Neuronal stem cell (in vitro differentiated cells): Measurements from ENCODE around the gene PLPP1.

Experiments
- DNase-seq: peaks from one replicate; pipeline ENCODE4 v3.0.0-alpha.2; 2013; ENCODE audit warnings: low spot score
- H2AFZ ChIP-seq: one replicate; pipeline ENCODE4 v1.6.1; 2013; ENCODE audit warnings: mild to moderate bottlenecking, low read length, inconsistent platforms
- H2AK5ac ChIP-seq: 2 replicates; pipeline ENCODE4 v1.6.1; 2013; ENCODE audit warnings: low read depth, mild to moderate bottlenecking, inconsistent platforms, low read length, moderate library complexity, mixed read lengths
- H2BK120ac ChIP-seq: 2 replicates; pipeline ENCODE4 v1.6.1; 2013; ENCODE audit warnings: low read depth, mild to moderate bottlenecking, inconsistent platforms, low read length, moderate library complexity, mixed read lengths
- H2BK12ac ChIP-seq: one replicate; pipeline ENCODE4 v1.6.1; 2013; ENCODE audit warnings: low read length, inconsistent platforms
- H2BK15ac ChIP-seq: 2 replicates; pipeline ENCODE4 v1.6.1; 2013; ENCODE audit warnings: mild to moderate bottlenecking, low read length, inconsistent platforms, mixed read lengths
- H2BK5ac ChIP-seq: one replicate; pipeline ENCODE4 v1.6.1; 2013; ENCODE audit warnings: inconsistent platforms, mild to moderate bottlenecking, low read length, moderate library complexity
- H3K14ac ChIP-seq: one replicate; pipeline ENCODE4 v1.6.1; 2013; ENCODE audit warnings: low read length, inconsistent platforms
- H3K18ac ChIP-seq: 2 replicates; pipeline ENCODE4 v1.6.1; 2013; ENCODE audit warnings: low read length, inconsistent platforms
- H3K23ac ChIP-seq: 2 replicates; pipeline ENCODE4 v1.6.1; 2013; ENCODE audit warnings: low read depth, mild to moderate bottlenecking, mixed read lengths, low read length, inconsistent platforms; ENCODE audit not compliant: poor library complexity
- H3K27ac ChIP-seq: replicated peaks from 3 replicates; pipeline ENCODE4 v1.5.1; 2013; ENCODE audit warnings: low read length, inconsistent platforms
- H3K27me3 ChIP-seq, 3 experiments: 2 replicates each; pipeline ENCODE4 v1.6.1; 2013; ENCODE audit warnings: low read length in 3 of 3, mild to moderate bottlenecking in 2 of 3, inconsistent platforms in 1 of 3, low read depth in 1 of 3, mixed read lengths in 1 of 3, moderate library complexity in 1 of 3; ENCODE audit not compliant: control insufficient read depth in 3 of 3, insufficient read depth in 3 of 3
- H3K36me3 ChIP-seq, 2 donors: replicated peaks in 1 of 2; 2 replicates each; pipeline ENCODE4 v1.6.1; 2013; ENCODE audit warnings: low read length in 2 of 2; ENCODE audit not compliant: control insufficient read depth in 2 of 2, insufficient read depth in 2 of 2
- H3K4ac ChIP-seq: 2 replicates; pipeline ENCODE4 v1.6.1; 2013; ENCODE audit warnings: inconsistent platforms, mild to moderate bottlenecking, low read length, moderate library complexity
- H3K4me1 ChIP-seq, 2 donors: 1 replicate in 1 of 2; 2 replicates in 1 of 2; pipeline ENCODE4 v1.6.1; 2013; ENCODE audit warnings: low read length in 2 of 2, low read depth in 1 of 2; ENCODE audit not compliant: control insufficient read depth in 2 of 2, insufficient read depth in 1 of 2
- H3K4me2 ChIP-seq: one replicate; pipeline ENCODE4 v1.6.1; 2013; ENCODE audit warnings: mild to moderate bottlenecking, low read length, inconsistent platforms; ENCODE audit not compliant: insufficient read depth, poor library complexity, severe bottlenecking
- H3K4me3 ChIP-seq, 2 donors: 2 replicates each; pipeline ENCODE4 v1.5.1; 2013; ENCODE audit warnings: low read length in 2 of 2, mild to moderate bottlenecking in 2 of 2, inconsistent platforms in 1 of 2, moderate library complexity in 1 of 2
- H3K79me1 ChIP-seq: one replicate; pipeline ENCODE4 v1.6.1; 2013; ENCODE audit warnings: low read depth, mild to moderate bottlenecking, inconsistent platforms, low read length, moderate library complexity
- H3K9ac ChIP-seq: one replicate; pipeline ENCODE4 v1.6.1; 2013; ENCODE audit warnings: mild to moderate bottlenecking, low read depth, low read length, inconsistent platforms; ENCODE audit not compliant: poor library complexity
- H3K9me3 ChIP-seq, 2 donors: replicated peaks in 1 of 2; 2 replicates each; pipeline versions ENCODE3 to v1.6.1; 2013; ENCODE audit warnings: low read length in 2 of 2, mild to moderate bottlenecking in 2 of 2, inconsistent platforms in 1 of 2, low read depth in 1 of 2, mixed read lengths in 1 of 2, moderate library complexity in 1 of 2; ENCODE audit not compliant: control insufficient read depth in 2 of 2, insufficient read depth in 1 of 2
- H4K8ac ChIP-seq: one replicate; pipeline ENCODE4 v1.6.1; 2013; ENCODE audit warnings: low read depth, mild to moderate bottlenecking, inconsistent platforms, low read length, moderate library complexity
- H4K91ac ChIP-seq: one replicate; pipeline ENCODE4 v1.6.1; 2013; ENCODE audit warnings: low read length, low read depth, mild to moderate bottlenecking, inconsistent platforms; ENCODE audit not compliant: poor library complexity
- WGBS, 2 donors: extraction: QIAGEN DNeasy Blood & Tissue Kit; methylation state at CpG; one replicate each; pipeline ENCODE4 v1.1.7; 2013; ENCODE audit warnings: missing lambda C conversion rate in 2 of 2, mixed read lengths in 1 of 2; ENCODE audit not compliant: insufficient read length in 2 of 2, insufficient replicate concordance in 1 of 2; ENCODE audit errors: extremely low coverage in 2 of 2; 5-methylcytosine and 5-hydroxymethylcytosine counted together

PLPP1 gene

GRCh38 chr5:55517804-55518203 is 17.0 kb downstream of the PLPP1 start:
- Histone ChIP-seq H3K4me3 (no peak overlapping the region), H3K14ac (no peak overlapping the region), H3K79me1 (peaks cover 2% of the 10 kb centered on the region), H4K8ac (no peak overlapping the region), H3K9me3 (no peaks in the 10 kb centered on the region), H3K18ac (no peak overlapping the region), H2BK12ac (no peak overlapping the region), H2AK5ac (no peak overlapping the region), H3K4me1 (no peaks in the 10 kb centered on the region), H2BK120ac (no peak overlapping the region), H3K23ac (no peak overlapping the region), H3K9ac (no peak overlapping the region), H3K27me3 (no peaks in the 10 kb centered on the region), H3K27ac (no peak overlapping the region), H3K36me3 (no peaks in the 10 kb centered on the region), H3K4me2 (no peak overlapping the region), H4K91ac (no peak overlapping the region), H3K4ac (no peak overlapping the region), H2AFZ (no peak overlapping the region), H2BK15ac (no peak overlapping the region), H2BK5ac (no peak overlapping the region)
- DNase-seq = no peak
- WGBS, 2 donors = no CpG with 5 or more reads among the region's 7 CpGs

- Histone ChIP-seq H2BK5ac (no peak overlapping the region), H3K9ac (no peak overlapping the region), H3K23ac (no peak overlapping the region), H3K36me3 (no peaks in the 10 kb centered on the region), H3K9me3 (no peaks in the 10 kb centered on the region), H4K8ac (no peak overlapping the region), H3K4me3 (no peak overlapping the region), H2BK12ac (no peak overlapping the region), H3K27ac (no peak overlapping the region), H3K14ac (no peak overlapping the region), H2AFZ (no peak overlapping the region), H3K79me1 (no peaks in the 10 kb centered on the region), H2AK5ac (no peak overlapping the region), H3K18ac (no peak overlapping the region), H3K4me2 (no peak overlapping the region), H3K4me1 (no peaks in the 10 kb centered on the region), H3K27me3 (no peaks in the 10 kb centered on the region), H2BK15ac (no peak overlapping the region), H3K4ac (no peak overlapping the region), H4K91ac (no peak overlapping the region), H2BK120ac (no peak overlapping the region)
- DNase-seq = no peak
- no CpG with 5 or more reads among the region's 1 CpG for WGBS, 2 donors
Observed at GRCh38 chr5:55511010-55511409, 23.8 kb downstream of the PLPP1 start.

GRCh38 chr5:55510523-55510880 is 24.3 kb downstream of the PLPP1 start:
- no peak overlapping the region for H2BK5ac ChIP-seq
- H3K36me3 ChIP-seq = no peaks in the 10 kb centered on the region
- no peak for DNase-seq
- H3K18ac ChIP-seq = no peak overlapping the region
- no peaks in the 10 kb centered on the region for H3K27me3 ChIP-seq
- no peak overlapping the region for H3K14ac ChIP-seq
- H3K4ac ChIP-seq = no peak overlapping the region
- H2BK15ac ChIP-seq = no peak overlapping the region
- no peaks in the 10 kb centered on the region for H3K4me1 ChIP-seq
- no peak overlapping the region for H3K4me2 ChIP-seq
- H3K4me3 ChIP-seq = no peak overlapping the region
- no peaks in the 10 kb centered on the region for H3K79me1 ChIP-seq
- no peak overlapping the region for H2BK12ac ChIP-seq
- no peak overlapping the region for H3K27ac ChIP-seq
- no peak overlapping the region for H3K23ac ChIP-seq
- H4K8ac ChIP-seq = no peak overlapping the region
- H3K9me3 ChIP-seq = no peaks in the 10 kb centered on the region
- H3K9ac ChIP-seq = no peak overlapping the region
- H2AFZ ChIP-seq = no peak overlapping the region
- H2BK120ac ChIP-seq = no peak overlapping the region
- no peak overlapping the region for H2AK5ac ChIP-seq
- H4K91ac ChIP-seq = no peak overlapping the region

- H3K27ac ChIP-seq = no peak overlapping the region
- H3K36me3 ChIP-seq = no peaks in the 10 kb centered on the region
- no peak overlapping the region for H2BK5ac ChIP-seq
- H3K4me2 ChIP-seq = no peak overlapping the region
- WGBS, 2 donors = no CpG with 5 or more reads among the region's 5 CpGs
- no peak overlapping the region for H3K18ac ChIP-seq
- no peak for DNase-seq
- no peak overlapping the region for H3K4ac ChIP-seq
- H4K91ac ChIP-seq = no peak overlapping the region
- H3K14ac ChIP-seq = no peak overlapping the region
- H3K27me3 ChIP-seq = no peaks in the 10 kb centered on the region
- no peak overlapping the region for H3K9ac ChIP-seq
- H3K9me3 ChIP-seq = no peaks in the 10 kb centered on the region
- no peaks in the 10 kb centered on the region for H3K79me1 ChIP-seq
- H3K4me3 ChIP-seq = no peak overlapping the region
- H2BK15ac ChIP-seq = no peak overlapping the region
- no peak overlapping the region for H2BK120ac ChIP-seq
- no peak overlapping the region for H2BK12ac ChIP-seq
- no peaks in the 10 kb centered on the region for H3K4me1 ChIP-seq
- no peak overlapping the region for H4K8ac ChIP-seq
- no peak overlapping the region for H2AK5ac ChIP-seq
- H2AFZ ChIP-seq = no peak overlapping the region
- H3K23ac ChIP-seq = no peak overlapping the region
Observed at GRCh38 chr5:55509796-55510522, 24.8 kb downstream of the PLPP1 start.
